ENCODE measurements around the gene MACROD2.

MACROD2 gene

GRCh38 chr20:15843777-15844176 lies 1848.5 kb downstream of the MACROD2 start:
- Histone ChIP-seq H3K4me1 (ENCODE audit: control insufficient read depth, insufficient read depth, low read length) (no peaks in the 10 kb centered on the region), H3K9me3 (ENCODE audit: control insufficient read depth, insufficient read depth, low read depth, low read length) (no peaks in the 10 kb centered on the region), H3K27ac (ENCODE audit: extremely low read depth, low read depth, low read length) (no peak overlapping the region), H3K36me3 (ENCODE audit: control insufficient read depth in 2 of 2, insufficient read depth in 1 of 2, low read length in 2 of 2) (no peaks in the 10 kb centered on the region), H3K4me3 (ENCODE audit: low read depth, low read length) (no peak overlapping the region)
- ChIA-PET POLR2A (no interaction called here), CTCF (no interaction called here)
- TF ChIP-seq ZNF202 (tag by site-specific recombination; IDR thresholded peaks at IDR 0.05; ENCODE audit: borderline replicate concordance), result no peak
- TF ChIP-seq ZNF16 (tag by site-specific recombination; IDR thresholded peaks at IDR 0.05; ENCODE audit: low read depth), result no peak
- TF ChIP-seq ZNF18 (tag by site-specific recombination; IDR thresholded peaks at IDR 0.05), result no peak
- no peak for TF ChIP-seq ZNF596 (tag by site-specific recombination; IDR thresholded peaks at IDR 0.05)
- TF ChIP-seq SP7 (tag by site-specific recombination; IDR thresholded peaks at IDR 0.05), result no peak
- TF ChIP-seq ZNF138 (tag by site-specific recombination; IDR thresholded peaks at IDR 0.05; ENCODE audit: borderline replicate concordance), result no peak
- no peak for TF ChIP-seq ZNF157 (tag by site-specific recombination; IDR thresholded peaks at IDR 0.05)
- TF ChIP-seq PRDM2 (tag by site-specific recombination; IDR thresholded peaks at IDR 0.05; ENCODE audit: borderline replicate concordance), result no peak
- TF ChIP-seq ZNF639 (tag by site-specific recombination; IDR thresholded peaks at IDR 0.05), result no peak

GRCh38 chr20:15847196-15847784 lies 1852.0 kb downstream of the MACROD2 start:
- no peaks in the 10 kb centered on the region for H3K4me1 ChIP-seq (ENCODE audit: control insufficient read depth, insufficient read depth, low read length)
- CTCF ChIA-PET, result no interaction called here
- POLR2A ChIA-PET, result no interaction called here
- no peaks in the 10 kb centered on the region for H3K9me3 ChIP-seq (ENCODE audit: control insufficient read depth, insufficient read depth, low read depth, low read length)
- no peak overlapping the region for H3K4me3 ChIP-seq (ENCODE audit: low read depth, low read length)
- no peak overlapping the region for H3K27ac ChIP-seq (ENCODE audit: extremely low read depth, low read depth, low read length)
- H3K36me3 ChIP-seq (ENCODE audit: control insufficient read depth in 2 of 2, insufficient read depth in 1 of 2, low read length in 2 of 2), result no peaks in the 10 kb centered on the region
- TF ChIP-seq ZNF548 (tag by site-specific recombination; IDR thresholded peaks at IDR 0.05) (no peak), ZBTB6 (tag by site-specific recombination; IDR thresholded peaks at IDR 0.05) (no peak), ZFP3 (tag by site-specific recombination; IDR thresholded peaks at IDR 0.05; ENCODE audit: low read depth) (no peak), ZNF837 (tag by site-specific recombination; IDR thresholded peaks at IDR 0.05) (no peak), ZNF791 (tag by site-specific recombination; IDR thresholded peaks at IDR 0.05) (no peak), ZNF354C (tag by site-specific recombination; IDR thresholded peaks at IDR 0.05; ENCODE audit: borderline replicate concordance, low read depth) (no peak), ZNF366 (tag by site-specific recombination; conservative IDR thresholded peaks at IDR 0.05) (no peak), ATF2 (tag by site-specific recombination; IDR thresholded peaks at IDR 0.05; ENCODE audit: low read depth) (no peak), ZNF138 (tag by site-specific recombination; IDR thresholded peaks at IDR 0.05; ENCODE audit: borderline replicate concordance) (no peak), HOXD13 (CRISPR knock-in tag; IDR thresholded peaks at IDR 0.05; ENCODE audit: borderline replicate concordance) (no peak), ZNF830 (tag by site-specific recombination; IDR thresholded peaks at IDR 0.05; ENCODE audit: low read depth) (no peak), KLF16 (tag by site-specific recombination; IDR thresholded peaks at IDR 0.05) (no peak), ZNF148 (tag by site-specific recombination; IDR thresholded peaks at IDR 0.05; ENCODE audit: borderline replicate concordance) (no peak)
